ENCODE measurements around the gene NEB. TPM values are rescaled to one million over a fixed set of nuclear protein-coding genes. Genes with fewer than 3 reads are reported as not detected.
A peak's percentile ranks its signal among the peaks of the same experiment; 100 is the strongest.
"Not testable (repeated sequence)": the region's sequence is repeated elsewhere in the genome, so short reads cannot be mapped to it uniquely, and the experiment has no call there.

NEB gene
- total RNA-seq, 1 donor, result 0.27 TPM

GRCh38 chr2:151644580-151644979 lies 89.7 kb downstream of the NEB start:
- no peak overlapping the region for H3K4me3 ChIP-seq (ENCODE audit: low read depth, low read length)
- TF ChIP-seq CTCF (IDR thresholded peaks at IDR 0.05; ENCODE audit: insufficient read depth, low read length), result no peak
- no peak for DNase-seq (ENCODE audit: low read depth)

- not testable (repeated sequence) for H3K4me3 ChIP-seq (ENCODE audit: low read depth, low read length); DNase-seq (ENCODE audit: low read depth)
Measured at GRCh38 chr2:151641895-151642294, 92.4 kb downstream of the NEB start.

GRCh38 chr2:151640087-151640486 lies 94.2 kb downstream of the NEB start:
- DNase-seq (ENCODE audit: low read depth), result no peak
- H3K4me3 ChIP-seq (ENCODE audit: low read depth, low read length), result no peak overlapping the region
- TF ChIP-seq CTCF (IDR thresholded peaks at IDR 0.05; ENCODE audit: insufficient read depth, low read length), result no peak

GRCh38 chr2:151638990-151639389 lies 95.3 kb downstream of the NEB start:
- DNase-seq (ENCODE audit: low read depth), result no peak
- no peak overlapping the region for H3K4me3 ChIP-seq (ENCODE audit: low read depth, low read length)

GRCh38 chr2:151638191-151638933 lies 95.9 kb downstream of the NEB start:
- DNase-seq (ENCODE audit: low read depth), result peak; percentile 11
- TF ChIP-seq CTCF (IDR thresholded peaks at IDR 0.05; ENCODE audit: insufficient read depth, low read length), result no peak
- peak overlapping the region; percentile 5 for H3K4me3 ChIP-seq (ENCODE audit: low read depth, low read length)

More at GRCh38 chr2:151638990-151639389, 95.3 kb downstream of the NEB start:
- no peak for TF ChIP-seq CTCF (IDR thresholded peaks at IDR 0.05; ENCODE audit: insufficient read depth, low read length)

GRCh38 chr2:151637271-151637781 lies 97.0 kb downstream of the NEB start:
- no peak for DNase-seq (ENCODE audit: low read depth)
- no peak for TF ChIP-seq CTCF (IDR thresholded peaks at IDR 0.05; ENCODE audit: insufficient read depth, low read length)
- no peak overlapping the region for H3K4me3 ChIP-seq (ENCODE audit: low read depth, low read length)

GRCh38 chr2:151634736-151635467 lies 99.4 kb downstream of the NEB start:
- no peak for TF ChIP-seq CTCF (IDR thresholded peaks at IDR 0.05; ENCODE audit: insufficient read depth, low read length)
- no peak overlapping the region for H3K4me3 ChIP-seq (ENCODE audit: low read depth, low read length)
- DNase-seq (ENCODE audit: low read depth), result no peak
